Lower lobe of right lung (tissue), 2 donors: ENCODE data around the gene CACNA2D2. TPM values are rescaled to one million over a fixed set of nuclear protein-coding genes. Genes with fewer than 3 reads are reported as not detected.

ENCODE experiments used
- ATAC-seq, 2 donors: fragments of 200-7000 bp; cut with Tn5 transposase; one replicate each; pipeline ENCODE4 v1.9.1; 2020 to 2022; ENCODE audit warnings: mild to moderate bottlenecking in 2 of 2, moderate library complexity in 2 of 2
- DNase-seq: peaks from one replicate; pipeline ENCODE4 v3.0.0-alpha.2; 2020
- H3K27ac ChIP-seq: fragments of 200-600 bp; one replicate; pipeline ENCODE4 v1.8.0; 2022
- H3K27me3 ChIP-seq: fragments of 200-600 bp; one replicate; pipeline ENCODE4 v1.8.0; 2022; ENCODE audit warnings: low read depth
- H3K36me3 ChIP-seq: fragments of 200-600 bp; one replicate; pipeline ENCODE4 v1.8.0; 2022; ENCODE audit warnings: mild to moderate bottlenecking
- H3K4me1 ChIP-seq: fragments of 200-600 bp; one replicate; pipeline ENCODE4 v1.8.0; 2022
- H3K4me3 ChIP-seq: fragments of 200-600 bp; one replicate; pipeline ENCODE4 v1.8.0; 2022; ENCODE audit warnings: mild to moderate bottlenecking
- H3K9me3 ChIP-seq: fragments of 200-600 bp; one replicate; pipeline ENCODE4 v1.8.0; 2022
- intact Hi-C: fragments of 100-400 bp; cut with DNase I; formaldehyde crosslinking; loops from one replicate; pipeline ENCODE4 v1.11.0; 2022
- total RNA-seq: library from RNA; stranded (reverse); fragmentation: NEBNext Ultra II Directional; extraction: Animal tissue kit (Norgen Biotek cat#: 25700); gene quantifications from one replicate; pipeline ENCODE4 v1.2.1, GENCODE V29; 2021
- TF ChIP-seq, protein P1 (sequence below): fragments of 200-600 bp; IDR thresholded peaks from one replicate; pipeline ENCODE4 v1.8.0; 2022; ENCODE audit warnings: antibody characterized with exemption, mild to moderate bottlenecking
- donor health status: DM: no; HTN: yes; CAD: no; lungs with severe emphysema.

Gene CACNA2D2
- total RNA-seq, 1 donor from 2014 or later, result 105 TPM

DNA sequence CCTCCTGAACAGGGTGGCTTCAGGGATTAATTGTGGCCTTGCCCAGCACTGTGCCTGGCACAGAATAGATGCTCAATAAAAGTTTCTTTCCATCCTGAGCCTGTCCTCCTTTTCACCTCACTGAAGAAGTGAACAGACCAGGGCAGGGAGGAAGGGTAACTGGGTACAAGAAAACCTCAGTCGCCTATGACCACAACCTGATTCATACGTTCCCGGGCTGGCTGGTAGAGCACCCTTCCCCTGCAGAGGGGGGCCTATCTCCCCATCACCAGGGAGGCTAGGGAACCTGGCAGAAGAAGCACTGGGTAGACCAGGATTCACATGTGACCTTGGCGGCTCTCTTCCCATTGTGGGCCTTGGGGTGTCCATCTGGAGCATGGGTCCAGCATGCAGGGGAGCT, 27.8 kb upstream of the CACNA2D2 start:
- intact Hi-C loops, result no loop called here
- no peak for ATAC-seq

DNA sequence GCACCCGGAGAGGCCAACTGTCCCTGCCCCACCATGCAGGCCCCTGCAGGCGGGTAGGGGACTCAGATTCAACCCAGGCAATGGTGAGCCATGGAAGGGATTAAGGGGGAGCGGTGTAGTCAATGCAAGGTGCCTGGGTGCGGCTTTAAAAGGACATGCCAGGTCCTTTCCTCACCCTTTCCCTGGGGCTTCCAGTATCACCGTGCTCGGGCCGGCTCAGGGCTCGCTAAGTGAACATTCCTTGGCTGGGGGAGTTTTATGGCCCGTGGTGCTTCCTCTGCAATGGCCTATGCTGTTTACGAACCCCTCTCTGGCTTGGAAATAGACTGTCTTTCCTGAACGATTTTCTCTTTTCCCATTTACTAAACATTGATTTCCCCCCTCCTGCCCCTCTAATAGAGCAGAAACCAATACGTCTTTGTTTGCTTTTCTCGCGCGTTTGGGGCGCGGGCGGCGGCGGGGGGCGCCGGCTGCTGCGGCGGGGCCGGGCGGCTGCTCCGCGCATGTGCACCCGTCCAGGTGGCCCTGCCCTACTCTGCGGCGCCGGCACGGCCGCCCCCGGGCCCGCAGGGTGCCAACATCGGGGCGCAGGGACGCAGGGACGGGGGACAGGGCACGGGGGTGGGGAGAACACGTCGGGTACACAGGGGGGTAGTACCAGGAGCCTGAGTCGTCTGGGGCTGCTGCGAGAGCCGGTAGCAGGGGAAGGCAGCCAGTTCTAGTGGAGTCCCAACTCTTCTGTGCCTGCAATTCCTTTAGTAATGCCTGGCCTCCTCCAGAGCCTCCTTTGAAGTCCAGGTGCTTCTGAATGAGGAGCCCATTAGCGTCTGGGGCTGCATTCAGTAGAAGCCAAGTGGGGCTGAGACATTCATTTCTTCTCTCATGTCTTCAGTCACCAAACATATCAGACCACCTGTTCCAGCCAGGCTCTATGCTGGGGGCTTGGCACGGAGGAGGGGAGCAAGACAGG, 26.9 kb upstream of the CACNA2D2 start:
- no peak overlapping the region for H3K4me3 ChIP-seq
- no peak overlapping the region for H3K27ac ChIP-seq
- DNase-seq, result no peak
- H3K4me1 ChIP-seq, result peaks cover 4% of the 10 kb centered on the region
- H3K27me3 ChIP-seq, result peaks cover 6% of the 10 kb centered on the region
- no peaks in the 10 kb centered on the region for H3K36me3 ChIP-seq
- intact Hi-C loops, result no loop called here
- TF ChIP-seq, protein P1, sequence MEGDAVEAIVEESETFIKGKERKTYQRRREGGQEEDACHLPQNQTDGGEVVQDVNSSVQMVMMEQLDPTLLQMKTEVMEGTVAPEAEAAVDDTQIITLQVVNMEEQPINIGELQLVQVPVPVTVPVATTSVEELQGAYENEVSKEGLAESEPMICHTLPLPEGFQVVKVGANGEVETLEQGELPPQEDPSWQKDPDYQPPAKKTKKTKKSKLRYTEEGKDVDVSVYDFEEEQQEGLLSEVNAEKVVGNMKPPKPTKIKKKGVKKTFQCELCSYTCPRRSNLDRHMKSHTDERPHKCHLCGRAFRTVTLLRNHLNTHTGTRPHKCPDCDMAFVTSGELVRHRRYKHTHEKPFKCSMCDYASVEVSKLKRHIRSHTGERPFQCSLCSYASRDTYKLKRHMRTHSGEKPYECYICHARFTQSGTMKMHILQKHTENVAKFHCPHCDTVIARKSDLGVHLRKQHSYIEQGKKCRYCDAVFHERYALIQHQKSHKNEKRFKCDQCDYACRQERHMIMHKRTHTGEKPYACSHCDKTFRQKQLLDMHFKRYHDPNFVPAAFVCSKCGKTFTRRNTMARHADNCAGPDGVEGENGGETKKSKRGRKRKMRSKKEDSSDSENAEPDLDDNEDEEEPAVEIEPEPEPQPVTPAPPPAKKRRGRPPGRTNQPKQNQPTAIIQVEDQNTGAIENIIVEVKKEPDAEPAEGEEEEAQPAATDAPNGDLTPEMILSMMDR, result no peak
- peak in 1 of 2 donors; percentile 28 for ATAC-seq
- H3K9me3 ChIP-seq, result no peaks in the 10 kb centered on the region

More for the DNA sequence above, 27.8 kb upstream of the CACNA2D2 start:
- no peak for DNase-seq
- Histone ChIP-seq H3K4me1 (peaks cover 4% of the 10 kb centered on the region), H3K27me3 (peaks cover 6% of the 10 kb centered on the region), H3K4me3 (no peak overlapping the region), H3K36me3 (no peaks in the 10 kb centered on the region), H3K9me3 (no peaks in the 10 kb centered on the region), H3K27ac (no peak overlapping the region)
- TF ChIP-seq, protein P1, result no peak

DNA sequence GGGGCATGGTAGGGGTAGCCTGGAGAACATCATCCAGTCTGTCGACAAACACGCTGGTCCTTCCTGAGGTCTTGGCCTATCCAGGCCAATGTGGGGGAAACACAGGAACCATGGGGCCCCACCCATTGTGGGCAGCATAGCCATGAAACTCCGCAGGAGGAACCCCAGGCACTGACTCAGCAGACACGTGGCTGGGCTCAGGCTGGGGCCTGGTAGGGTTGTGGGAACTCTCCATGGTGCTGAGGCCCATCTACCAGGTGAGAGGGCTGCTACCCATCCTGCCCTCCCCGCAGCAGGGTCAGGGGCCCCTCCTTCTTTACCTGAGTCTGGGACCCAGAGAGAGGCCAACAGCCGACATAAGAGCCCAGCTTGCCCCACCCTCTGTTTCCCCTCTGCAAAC, 22.6 kb upstream of the CACNA2D2 start:
- Histone ChIP-seq H3K4me3 (no peak overlapping the region), H3K36me3 (no peaks in the 10 kb centered on the region), H3K9me3 (no peaks in the 10 kb centered on the region), H3K27ac (no peak overlapping the region), H3K4me1 (peaks cover 4% of the 10 kb centered on the region), H3K27me3 (peaks cover 6% of the 10 kb centered on the region)
- TF ChIP-seq, protein P1, result no peak
- ATAC-seq (peak; percentile 56 to 79), DNase-seq (peak; percentile 81)
- intact Hi-C loops, result no loop called here

DNA sequence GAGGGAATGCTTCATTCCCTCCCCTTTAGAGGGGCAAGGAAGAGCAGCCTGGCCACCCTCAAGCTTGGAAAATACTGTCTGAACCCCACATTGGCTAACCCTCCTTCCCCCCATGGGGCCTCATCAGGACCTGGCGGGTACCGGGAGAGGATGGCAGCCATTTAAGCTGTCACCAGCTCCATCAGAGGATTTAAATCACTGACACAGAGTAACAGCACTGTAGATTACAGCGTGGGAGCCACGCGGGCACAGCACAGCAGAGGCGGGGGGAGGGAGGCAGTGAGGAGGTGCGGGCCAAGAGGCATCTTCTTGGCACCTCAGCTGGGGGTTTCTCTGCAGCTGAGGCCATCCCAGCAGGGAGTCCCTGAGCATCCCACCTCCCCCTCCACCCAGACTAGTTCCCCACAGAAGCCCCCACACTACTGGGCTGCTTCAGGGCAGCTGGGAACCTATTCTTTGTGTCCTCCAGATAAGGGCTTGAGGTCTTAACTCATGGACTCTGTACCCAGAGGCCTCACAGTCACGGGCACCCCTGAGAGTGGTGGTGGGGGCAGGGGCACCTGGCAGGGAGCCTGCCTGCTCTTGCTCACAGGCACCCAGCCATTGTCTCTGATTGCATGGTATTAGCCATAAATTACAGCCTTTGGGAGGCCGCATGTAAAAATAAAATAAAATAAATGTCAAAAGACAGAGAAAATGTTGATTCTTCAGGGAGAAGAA, 21.9 kb upstream of the CACNA2D2 start:
- no peak for DNase-seq
- Histone ChIP-seq H3K9me3 (no peaks in the 10 kb centered on the region), H3K4me3 (no peak overlapping the region), H3K27me3 (peaks cover 6% of the 10 kb centered on the region), H3K36me3 (no peaks in the 10 kb centered on the region), H3K4me1 (peaks cover 4% of the 10 kb centered on the region), H3K27ac (no peak overlapping the region)
- TF ChIP-seq, protein P1, result no peak
- intact Hi-C loops, result no loop called here
- ATAC-seq, result no peak

DNA sequence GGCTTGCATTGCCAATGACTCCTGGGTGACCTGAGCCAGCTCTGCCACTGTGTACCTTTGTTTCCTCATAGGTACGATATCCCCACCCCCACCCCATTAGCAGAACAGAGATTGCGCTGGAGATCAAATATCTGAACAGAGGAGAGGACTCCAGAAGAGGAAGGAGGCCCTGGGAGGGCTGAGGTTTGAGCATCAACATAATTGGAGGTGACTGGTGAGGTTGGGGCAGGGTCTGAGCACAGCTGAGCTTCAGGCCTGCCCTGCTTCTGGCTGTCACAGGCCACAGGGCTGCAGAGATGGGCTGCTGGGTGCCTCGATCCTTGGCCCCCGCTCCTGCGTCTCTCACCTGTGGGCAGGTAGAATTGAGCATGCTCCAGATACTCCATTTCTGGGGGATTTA, 21.3 kb upstream of the CACNA2D2 start:
- TF ChIP-seq, protein P1, result no peak

More for the DNA sequence above, 21.3 kb upstream of the CACNA2D2 start:
- no peaks in the 10 kb centered on the region for H3K9me3 ChIP-seq
- no peak for ATAC-seq
- no peak for DNase-seq
- H3K27me3 ChIP-seq, result peaks cover 1% of the 10 kb centered on the region
- H3K4me3 ChIP-seq, result no peak overlapping the region
- intact Hi-C loops, result no loop called here
- H3K4me1 ChIP-seq, result peaks cover under 1% of the 10 kb centered on the region
- H3K36me3 ChIP-seq, result no peaks in the 10 kb centered on the region
- no peak overlapping the region for H3K27ac ChIP-seq
